ENCODE measurements around the gene ASIC2. TPM values are rescaled to one million over a fixed set of nuclear protein-coding genes. Genes with fewer than 3 reads are reported as not detected.

Gene ASIC2
- total and polyA plus RNA-seq, 7 donors: 0.01 TPM; not detected in 6

DNA sequence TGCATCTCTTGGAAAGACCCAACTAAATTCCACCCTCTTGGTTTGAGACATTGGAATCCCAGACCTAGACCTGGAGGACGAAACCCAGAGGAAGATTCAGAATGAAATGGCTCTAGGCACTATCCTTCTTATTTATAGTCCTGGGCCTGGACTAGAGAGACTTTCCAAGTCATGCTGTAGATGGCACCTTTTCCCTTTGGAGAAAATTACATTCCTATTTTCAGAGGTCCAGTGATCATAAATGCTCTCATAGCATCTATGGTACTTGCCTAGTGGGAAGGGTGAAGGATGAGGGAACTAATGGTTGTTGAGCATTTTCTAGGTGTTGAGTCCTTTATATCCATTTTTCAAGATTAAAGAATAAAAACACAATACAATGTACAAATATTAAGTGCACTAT lies 264.3 kb downstream of the ASIC2 start:
- H3K27me3 ChIP-seq (ENCODE audit: insufficient read depth in 3 of 3, low read length in 2 of 3): peaks cover 0 to 5% (median 0%) of the 10 kb centered on the region in 3 donors
- no peak overlapping the region for H3K27ac ChIP-seq
- no peaks in the 10 kb centered on the region for H3K36me3 ChIP-seq (ENCODE audit: insufficient read depth in 1 of 2, low read depth in 1 of 2)
- WGBS, 3 donors: 83 to 88% (median 87%) methylated on average over 1 of the region's 1 CpG
- TF ChIP-seq, protein P1, sequence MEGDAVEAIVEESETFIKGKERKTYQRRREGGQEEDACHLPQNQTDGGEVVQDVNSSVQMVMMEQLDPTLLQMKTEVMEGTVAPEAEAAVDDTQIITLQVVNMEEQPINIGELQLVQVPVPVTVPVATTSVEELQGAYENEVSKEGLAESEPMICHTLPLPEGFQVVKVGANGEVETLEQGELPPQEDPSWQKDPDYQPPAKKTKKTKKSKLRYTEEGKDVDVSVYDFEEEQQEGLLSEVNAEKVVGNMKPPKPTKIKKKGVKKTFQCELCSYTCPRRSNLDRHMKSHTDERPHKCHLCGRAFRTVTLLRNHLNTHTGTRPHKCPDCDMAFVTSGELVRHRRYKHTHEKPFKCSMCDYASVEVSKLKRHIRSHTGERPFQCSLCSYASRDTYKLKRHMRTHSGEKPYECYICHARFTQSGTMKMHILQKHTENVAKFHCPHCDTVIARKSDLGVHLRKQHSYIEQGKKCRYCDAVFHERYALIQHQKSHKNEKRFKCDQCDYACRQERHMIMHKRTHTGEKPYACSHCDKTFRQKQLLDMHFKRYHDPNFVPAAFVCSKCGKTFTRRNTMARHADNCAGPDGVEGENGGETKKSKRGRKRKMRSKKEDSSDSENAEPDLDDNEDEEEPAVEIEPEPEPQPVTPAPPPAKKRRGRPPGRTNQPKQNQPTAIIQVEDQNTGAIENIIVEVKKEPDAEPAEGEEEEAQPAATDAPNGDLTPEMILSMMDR (IDR thresholded peaks at IDR 0.05): peak; percentile 22
- no peaks in the 10 kb centered on the region for H3K4me1 ChIP-seq
- DNase-seq: no peak
- no peak overlapping the region for H3K4me3 ChIP-seq
- no peak for ATAC-seq
- intact Hi-C loops (cut with DNase I): loop anchor here in 1 of 2 donors (2.0 kb wide), 1 partner anchor 646 kb away; no protein-coding TSS in a partner anchor
- H3K9me3 ChIP-seq: no peaks in the 10 kb centered on the region

DNA sequence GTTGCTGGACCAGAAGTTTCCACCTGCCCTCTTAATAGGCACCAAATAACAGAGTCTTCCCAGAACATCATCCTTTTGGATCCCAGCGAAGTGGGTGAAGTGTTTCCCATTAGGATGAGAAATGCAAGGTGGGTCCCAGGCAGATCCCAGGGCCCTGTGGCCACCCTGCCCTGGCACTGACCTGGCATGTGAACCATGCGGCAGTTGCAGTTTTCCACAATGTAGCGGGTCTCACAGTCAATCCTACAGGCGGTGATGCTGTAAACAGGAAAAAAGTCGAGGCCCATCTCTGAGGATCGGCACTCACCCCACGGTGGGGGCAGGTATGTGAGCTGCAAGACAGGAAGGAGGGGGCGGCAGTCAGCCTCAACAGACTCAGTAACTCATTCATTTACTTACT lies 265.0 kb downstream of the ASIC2 start:
- Histone ChIP-seq H3K27ac (no peak overlapping the region), H3K27me3 (ENCODE audit: insufficient read depth in 3 of 3, low read length in 2 of 3) (peaks cover 0 to 2% (median 0%) of the 10 kb centered on the region in 3 donors), H3K4me1 (no peaks in the 10 kb centered on the region), H3K4me3 (no peak overlapping the region), H3K9me3 (no peaks in the 10 kb centered on the region), H3K36me3 (ENCODE audit: insufficient read depth in 1 of 2, low read depth in 1 of 2) (no peaks in the 10 kb centered on the region)
- no peak for DNase-seq
- TF ChIP-seq, protein P1 (IDR thresholded peaks at IDR 0.05): no peak
- intact Hi-C loops (cut with DNase I): loop anchor here in 1 of 2 donors (2.0 kb wide), 1 partner anchor 647 kb away; no protein-coding TSS in a partner anchor
- no peak for ATAC-seq
- 75 to 80% (median 75%) methylated on average over 8 of the region's 8 CpGs for WGBS, 3 donors

GRCh38 chr17:33024688-33025486 lies 268.2 kb downstream of the ASIC2 start:
- no peaks in the 10 kb centered on the region for H3K36me3 ChIP-seq (ENCODE audit: insufficient read depth in 1 of 2, low read depth in 1 of 2)
- no peaks in the 10 kb centered on the region for H3K4me1 ChIP-seq
- no peak for ATAC-seq
- intact Hi-C loops (cut with DNase I): no loop called here
- H3K4me3 ChIP-seq: no peak overlapping the region
- no peaks in the 10 kb centered on the region for H3K9me3 ChIP-seq
- 51 to 59% (median 56%) methylated on average over 3 of the region's 3 CpGs for WGBS, 3 donors
- no peak overlapping the region for H3K27ac ChIP-seq
- TF ChIP-seq, protein P1 (IDR thresholded peaks at IDR 0.05): no peak
- DNase-seq: no peak
- H3K27me3 ChIP-seq (ENCODE audit: insufficient read depth in 3 of 3, low read length in 2 of 3): no peaks in the 10 kb centered on the region

DNA sequence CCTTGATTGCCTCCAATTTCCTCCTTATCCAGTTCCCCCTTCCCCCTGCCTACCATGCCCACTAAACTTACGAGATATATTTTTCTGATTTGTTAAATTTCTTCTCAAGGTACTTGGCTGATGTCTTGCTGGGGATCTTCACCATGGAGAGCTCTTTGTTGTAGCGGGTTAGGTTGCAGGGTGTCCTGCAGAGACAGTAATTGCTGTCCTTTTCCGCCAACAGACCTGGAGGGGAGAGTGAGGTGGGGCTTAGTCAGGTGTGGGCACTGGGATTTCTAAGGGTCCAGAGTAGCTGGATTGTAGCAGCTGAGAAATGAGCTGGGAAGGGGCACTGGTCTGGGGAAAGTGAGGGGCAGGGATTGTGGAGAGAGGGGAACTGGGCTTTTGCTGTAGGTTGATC lies 269.3 kb downstream of the ASIC2 start:
- ATAC-seq (no peak), DNase-seq (no peak)
- intact Hi-C loops (cut with DNase I): no loop called here
- Histone ChIP-seq H3K36me3 (ENCODE audit: insufficient read depth in 1 of 2, low read depth in 1 of 2) (no peaks in the 10 kb centered on the region), H3K27ac (no peak overlapping the region), H3K4me3 (no peak overlapping the region), H3K27me3 (ENCODE audit: insufficient read depth in 3 of 3, low read length in 2 of 3) (no peaks in the 10 kb centered on the region), H3K9me3 (no peaks in the 10 kb centered on the region), H3K4me1 (no peaks in the 10 kb centered on the region)
- 94 to 99% (median 94%) methylated on average over 3 of the region's 3 CpGs for WGBS, 3 donors
- TF ChIP-seq, protein P1 (IDR thresholded peaks at IDR 0.05): no peak
